ENCODE data around the gene PAPPA.

The PAPPA gene

GRCh38 chr9:116153765-116154333, at the start of gene PAPPA:
PAPPA (plus strand) TSS chr9:116153791; CDS start chr9:116154173, 382 bp downstream.
- DNase-seq (ENCODE audit: low spot score), result no peak

GRCh38 chr9:116103976-116104820, 49.4 kb upstream of the PAPPA start:
- DNase-seq (ENCODE audit: low spot score), result no peak

GRCh38 chr9:116112236-116112635, 41.4 kb upstream of the PAPPA start:
- no peak for DNase-seq (ENCODE audit: low spot score)

GRCh38 chr9:116115761-116116353, 37.7 kb upstream of the PAPPA start:
- peak; percentile 18 for DNase-seq (ENCODE audit: low spot score)

GRCh38 chr9:116116393-116116792, 37.2 kb upstream of the PAPPA start:
- DNase-seq (ENCODE audit: low spot score), result no peak

GRCh38 chr9:116123171-116123570, 30.4 kb upstream of the PAPPA start:
- no peak for DNase-seq (ENCODE audit: low spot score)

GRCh38 chr9:116124472-116125040, 29.0 kb upstream of the PAPPA start:
- DNase-seq (ENCODE audit: low spot score), result peak; percentile 16

GRCh38 chr9:116133163-116133562, 20.4 kb upstream of the PAPPA start:
- no peak for DNase-seq (ENCODE audit: low spot score)

GRCh38 chr9:116134975-116135374, 18.6 kb upstream of the PAPPA start:
- DNase-seq (ENCODE audit: low spot score), result no peak

GRCh38 chr9:116137010-116137409, 16.6 kb upstream of the PAPPA start:
- DNase-seq (ENCODE audit: low spot score), result no peak

GRCh38 chr9:116137581-116137980, 16.0 kb upstream of the PAPPA start:
- DNase-seq (ENCODE audit: low spot score), result no peak

GRCh38 chr9:116141864-116142561, 11.6 kb upstream of the PAPPA start:
- DNase-seq (ENCODE audit: low spot score), result no peak

- no peak for DNase-seq (ENCODE audit: low spot score)
Observed at GRCh38 chr9:116142706-116143492, 10.7 kb upstream of the PAPPA start.

GRCh38 chr9:116144038-116144437, 9.6 kb upstream of the PAPPA start:
- DNase-seq (ENCODE audit: low spot score), result no peak

- DNase-seq (ENCODE audit: low spot score), result no peak
Observed at GRCh38 chr9:116144555-116144954, 9.0 kb upstream of the PAPPA start.

- no peak for DNase-seq (ENCODE audit: low spot score)
Observed at GRCh38 chr9:116145036-116145435, 8.6 kb upstream of the PAPPA start.

- no peak for DNase-seq (ENCODE audit: low spot score)
Observed at GRCh38 chr9:116147821-116148220, 5.8 kb upstream of the PAPPA start.

- DNase-seq (ENCODE audit: low spot score), result peak; percentile 30
Observed at GRCh38 chr9:116149844-116150243, 3.7 kb upstream of the PAPPA start.

GRCh38 chr9:116151199-116151598, 2.4 kb upstream of the PAPPA start:
- DNase-seq (ENCODE audit: low spot score), result no peak

GRCh38 chr9:116151966-116152381, 1.6 kb upstream of the PAPPA start:
- no peak for DNase-seq (ENCODE audit: low spot score)

- DNase-seq (ENCODE audit: low spot score), result no peak
Observed at GRCh38 chr9:116152390-116152789, 1.2 kb upstream of the PAPPA start.

All from AG08396 (cell line).